HuH-7.5 (cell line): Measurements from ENCODE around the gene TBC1D16.

Experiments used
- DNase-seq: peaks from one replicate; pipeline ENCODE4 v3.0.0; 2011; ENCODE audit warnings: low spot score

TBC1D16 gene

DNA sequence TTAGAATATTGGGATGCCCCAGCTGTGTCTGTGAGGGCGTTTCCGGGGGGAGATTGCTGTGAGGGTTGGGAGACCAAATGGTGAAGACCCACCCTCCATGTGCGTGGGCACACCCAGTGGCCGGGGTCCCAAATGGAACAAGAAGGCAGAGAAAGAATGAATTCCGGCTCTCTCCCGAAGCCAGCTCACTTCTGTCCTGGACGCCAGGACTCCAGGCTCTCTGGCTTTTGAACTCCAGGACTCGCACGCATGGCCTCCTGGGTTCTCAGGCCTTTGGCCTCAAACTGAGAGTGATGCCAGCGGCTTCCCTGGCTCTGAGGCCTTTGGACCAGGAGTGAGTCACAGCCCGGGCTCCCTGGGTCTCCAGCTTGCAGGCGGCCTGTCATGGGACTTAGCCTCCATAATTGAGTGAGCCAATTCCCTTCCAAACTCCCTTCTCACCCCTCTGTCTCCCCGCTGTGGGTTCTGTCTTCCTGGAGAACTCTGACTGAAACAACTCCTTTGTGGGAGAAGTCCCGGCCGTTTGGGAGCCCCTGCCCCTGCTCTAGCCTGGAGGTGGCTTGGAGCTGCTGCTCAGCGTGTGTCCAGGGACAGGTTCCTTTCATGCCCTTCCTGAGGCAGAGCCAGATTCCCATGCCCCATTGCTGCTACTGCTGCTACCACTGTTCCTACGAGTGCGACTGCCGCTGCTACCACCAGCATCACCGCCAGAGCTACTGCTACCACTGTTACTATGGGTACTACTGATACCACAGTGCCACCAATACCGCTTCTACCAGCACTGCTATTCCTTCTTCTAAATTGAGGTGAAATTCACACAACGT, 146.6 kb downstream of the TBC1D16 start:
- no peak for DNase-seq

DNA sequence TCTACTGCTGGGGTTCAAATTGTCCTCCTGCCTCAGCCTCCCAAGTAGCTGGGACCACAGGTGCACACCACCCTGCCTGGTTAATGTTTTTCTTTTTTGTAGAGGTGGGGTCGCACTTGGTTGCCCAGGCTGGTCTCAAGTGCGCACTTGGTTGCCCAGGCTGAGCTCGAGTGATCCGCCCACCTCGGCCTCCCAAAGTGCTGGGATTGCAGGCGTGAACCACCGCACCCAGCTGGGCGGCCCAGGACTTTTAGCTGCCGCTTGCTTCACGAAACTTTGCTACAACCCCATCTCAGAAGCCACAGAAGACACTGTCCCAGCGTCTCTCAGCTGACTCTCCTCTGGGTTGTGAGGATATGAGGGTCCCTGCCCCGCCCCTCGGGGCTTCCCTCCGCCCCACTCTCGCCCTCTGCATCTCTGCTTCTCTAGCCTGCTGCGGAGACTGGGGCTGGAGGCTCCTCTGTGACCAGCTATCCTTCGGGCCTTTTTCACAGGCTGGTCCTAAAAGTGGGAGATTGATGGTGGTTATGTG, 147.6 kb downstream of the TBC1D16 start:
- DNase-seq: no peak

DNA sequence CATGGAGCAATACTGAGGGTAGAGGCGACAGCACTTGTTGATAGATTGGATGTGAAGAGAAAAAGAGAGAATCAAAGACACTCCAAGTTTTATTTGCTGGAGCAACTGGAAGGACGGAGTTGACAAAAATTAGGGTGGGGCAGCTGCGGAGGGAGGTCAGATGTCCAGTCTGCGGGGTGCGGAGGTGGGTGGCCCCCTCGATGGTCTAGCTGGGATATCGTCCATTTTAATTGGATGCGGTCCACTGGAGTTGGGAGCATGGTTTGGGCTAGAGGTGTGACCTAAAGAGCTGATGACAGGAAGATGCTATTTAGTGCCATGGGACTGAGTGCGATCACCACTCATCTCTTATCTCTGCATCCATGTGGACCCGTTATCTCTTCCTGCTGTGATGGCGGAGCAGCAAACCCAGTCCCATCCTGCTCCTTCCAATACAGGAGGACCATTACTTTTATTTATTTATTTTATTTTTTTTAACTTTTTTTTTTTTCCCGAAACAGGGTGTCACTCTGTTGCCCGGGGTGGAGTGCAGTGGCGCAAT, 148.2 kb downstream of the TBC1D16 start:
- DNase-seq: no peak

DNA sequence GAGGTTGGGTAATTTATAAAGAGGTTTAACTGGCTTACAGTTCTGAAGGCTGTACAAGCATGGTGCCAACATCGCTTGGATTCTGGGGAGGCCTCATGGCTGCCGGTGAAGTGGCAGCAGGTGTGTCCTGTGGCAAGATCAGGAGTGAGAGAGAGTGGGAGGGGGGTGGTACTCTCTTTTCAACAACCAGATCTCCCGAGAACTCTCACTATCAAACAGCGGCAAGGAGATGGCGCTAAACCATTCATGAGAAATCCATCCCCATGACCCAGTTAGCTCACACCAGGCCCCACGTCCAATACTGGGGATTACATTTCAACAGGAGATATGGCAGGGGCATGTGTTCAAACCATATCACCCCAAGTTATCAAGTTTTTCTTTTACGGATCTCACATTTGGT, 152.5 kb downstream of the TBC1D16 start:
- no peak for DNase-seq
